ENCODE results near the gene LIPN.

- TF ChIP-seq CTCF (IDR thresholded peaks at IDR 0.05) (no peak), POLR2A (IDR thresholded peaks at IDR 0.05) (no peak)
Observed at GRCh38 chr10:88800152-88801125, 40.6 kb downstream of the LIPN start.

Measured in stomach (tissue), 4 donors.